WTC11 (cell line): Measurements from ENCODE around the gene NPLOC4. TPM values are rescaled to one million over a fixed set of nuclear protein-coding genes. Genes with fewer than 3 reads are reported as not detected.

Experiments used
- ATAC-seq: fragments of 200-7000 bp; cut with Tn5 transposase; 2 replicates; pipeline ENCODE4 v1.10.0; 2021; ENCODE audit warnings: mild to moderate bottlenecking, moderate library complexity
- CTCF ChIA-PET: fragments of 300-600 bp; sonication (Branson Sonifier 250); formaldehyde crosslinking; loops from one replicate; lab custom pipeline; 2021; ENCODE audit warnings: antibody characterized with exemption; lab: Charles Lee
- POLR2A ChIA-PET: fragments of 350-600 bp; sonication (Branson Sonifier 250); formaldehyde crosslinking; loops from one replicate; lab custom pipeline; 2021; ENCODE audit warnings: antibody characterized with exemption; lab: Charles Lee
- DNase-seq: peaks from one replicate; pipeline ENCODE4 v3.0.0; 2021; ENCODE audit warnings: low spot score
- H3K27ac Mint-ChIP-seq: 2 replicates; pipeline ENCODE4 v1.8.0; 2021; ENCODE audit warnings: mixed read lengths
- H3K27me3 Mint-ChIP-seq: 2 replicates; pipeline ENCODE4 v1.8.0; 2021; ENCODE audit warnings: low read depth, mild to moderate bottlenecking, moderate library complexity, mixed read lengths
- H3K36me3 Mint-ChIP-seq: 2 replicates; pipeline ENCODE4 v1.8.0; 2021; ENCODE audit warnings: mixed read lengths
- H3K4me1 Mint-ChIP-seq: 2 replicates; pipeline ENCODE4 v1.8.0; 2022; ENCODE audit warnings: mixed read lengths
- H3K4me3 Mint-ChIP-seq: 2 replicates; pipeline ENCODE4 v1.8.0; 2021; ENCODE audit warnings: mild to moderate bottlenecking, moderate library complexity, mixed read lengths
- H3K9me3 Mint-ChIP-seq: 2 replicates; pipeline ENCODE4 v1.8.0; 2021; ENCODE audit warnings: mixed read lengths
- ELF4 ChIP-seq: sonication (generic); formaldehyde crosslinking; IDR thresholded peaks from 2 replicates; pipeline ENCODE4 v1.8.1; 2022; ENCODE audit warnings: low read depth, mild to moderate bottlenecking, moderate library complexity, missing genetic modification reagents
- GTF2I ChIP-seq: fragments of 250-450 bp; sonication (Bioruptor Pico); conservative IDR thresholded peaks from 2 replicates; pipeline ENCODE4 v1.4.0; 2021; ENCODE audit warnings: mild to moderate bottlenecking
- NR3C1 ChIP-seq: sonication (generic); formaldehyde crosslinking; conservative IDR thresholded peaks from 2 replicates; pipeline ENCODE4 v1.8.1; 2023; ENCODE audit warnings: low read depth, mild to moderate bottlenecking, missing genetic modification reagents
- OVOL2 ChIP-seq: fragments of 250-450 bp; sonication (Bioruptor Pico); IDR thresholded peaks from 2 replicates; pipeline ENCODE4 v1.9.0; 2021; ENCODE audit warnings: mild to moderate bottlenecking, borderline replicate concordance
- PRRX2 ChIP-seq: fragments of 250-450 bp; sonication (Bioruptor Pico); IDR thresholded peaks from 2 replicates; pipeline ENCODE4 v1.8.0; 2021; ENCODE audit warnings: mild to moderate bottlenecking
- RORB ChIP-seq: fragments of 250-450 bp; sonication (Bioruptor Pico); IDR thresholded peaks from 2 replicates; pipeline ENCODE4 v1.9.0; 2021; ENCODE audit warnings: mild to moderate bottlenecking
- ZBTB21 ChIP-seq: sonication (generic); formaldehyde crosslinking; IDR thresholded peaks from 2 replicates; pipeline ENCODE4 v1.8.1; 2023; ENCODE audit warnings: mild to moderate bottlenecking, missing genetic modification reagents, borderline replicate concordance
- ZNF317 ChIP-seq: sonication (generic); formaldehyde crosslinking; IDR thresholded peaks from 2 replicates; pipeline ENCODE4 v1.8.1; 2023; ENCODE audit warnings: low read depth, mild to moderate bottlenecking, moderate library complexity, missing genetic modification reagents, borderline replicate concordance
- total RNA-seq: library from RNA; stranded (reverse); gene quantifications from 3 replicates; pipeline ENCODE4 v1.2.3, GENCODE V29; 2021
- TF ChIP-seq, protein P1 (sequence below): fragments of 250-450 bp; sonication (Bioruptor Pico); IDR thresholded peaks from 2 replicates; pipeline ENCODE4 v1.9.0; 2021; ENCODE audit warnings: mild to moderate bottlenecking, borderline replicate concordance
- TF ChIP-seq, protein P2 (sequence below): sonication (generic); formaldehyde crosslinking; IDR thresholded peaks from 2 replicates; pipeline ENCODE4 v1.8.1; 2022; ENCODE audit warnings: mild to moderate bottlenecking, missing genetic modification reagents, moderate library complexity, borderline replicate concordance
- TF ChIP-seq, protein P3 (sequence below): sonication (generic); formaldehyde crosslinking; IDR thresholded peaks from 2 replicates; pipeline ENCODE4 v1.8.0; 2023; ENCODE audit warnings: missing genetic modification reagents
- TF ChIP-seq, protein P4 (sequence below): sonication (generic); formaldehyde crosslinking; IDR thresholded peaks from 2 replicates; pipeline ENCODE4 v1.8.1; 2023; ENCODE audit warnings: mild to moderate bottlenecking, missing genetic modification reagents
- TF ChIP-seq, protein P5 (sequence below): fragments of 250-450 bp; sonication (Bioruptor Pico); IDR thresholded peaks from 2 replicates; pipeline ENCODE4 v1.9.0; 2021; ENCODE audit warnings: mild to moderate bottlenecking
- TF ChIP-seq, protein P6 (sequence below): fragments of 250-450 bp; sonication (Bioruptor Pico); conservative IDR thresholded peaks from 2 replicates; pipeline ENCODE4 v1.9.0; 2021; ENCODE audit warnings: mild to moderate bottlenecking
- TF ChIP-seq, protein P7 (sequence below): sonication (generic); formaldehyde crosslinking; IDR thresholded peaks from 2 replicates; pipeline ENCODE4 v1.8.1; 2022; ENCODE audit warnings: missing genetic modification reagents, borderline replicate concordance

NPLOC4 gene
- total RNA-seq, 1 experiment from 2014 or later, result 83.5 TPM

DNA sequence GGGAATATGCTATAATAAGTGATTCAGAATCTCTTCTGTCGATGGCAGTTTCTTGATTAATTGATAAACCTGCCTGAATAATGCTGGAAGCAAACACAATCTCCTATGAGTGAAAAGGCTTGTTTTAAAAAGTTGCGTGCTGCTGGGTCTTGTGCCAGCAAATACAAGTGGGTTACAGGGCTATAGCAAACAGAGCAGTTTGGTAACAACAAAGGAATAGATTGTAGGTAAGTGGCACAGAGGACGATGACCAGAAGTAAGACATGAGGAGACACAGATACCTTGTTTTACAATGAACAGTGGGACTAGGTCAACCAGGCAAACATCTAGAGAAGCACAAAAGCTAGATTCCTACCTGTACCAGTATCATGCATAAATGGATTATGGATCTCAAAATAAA lies 61.1 kb downstream of the NPLOC4 start (continued):
- TF ChIP-seq, protein P1, sequence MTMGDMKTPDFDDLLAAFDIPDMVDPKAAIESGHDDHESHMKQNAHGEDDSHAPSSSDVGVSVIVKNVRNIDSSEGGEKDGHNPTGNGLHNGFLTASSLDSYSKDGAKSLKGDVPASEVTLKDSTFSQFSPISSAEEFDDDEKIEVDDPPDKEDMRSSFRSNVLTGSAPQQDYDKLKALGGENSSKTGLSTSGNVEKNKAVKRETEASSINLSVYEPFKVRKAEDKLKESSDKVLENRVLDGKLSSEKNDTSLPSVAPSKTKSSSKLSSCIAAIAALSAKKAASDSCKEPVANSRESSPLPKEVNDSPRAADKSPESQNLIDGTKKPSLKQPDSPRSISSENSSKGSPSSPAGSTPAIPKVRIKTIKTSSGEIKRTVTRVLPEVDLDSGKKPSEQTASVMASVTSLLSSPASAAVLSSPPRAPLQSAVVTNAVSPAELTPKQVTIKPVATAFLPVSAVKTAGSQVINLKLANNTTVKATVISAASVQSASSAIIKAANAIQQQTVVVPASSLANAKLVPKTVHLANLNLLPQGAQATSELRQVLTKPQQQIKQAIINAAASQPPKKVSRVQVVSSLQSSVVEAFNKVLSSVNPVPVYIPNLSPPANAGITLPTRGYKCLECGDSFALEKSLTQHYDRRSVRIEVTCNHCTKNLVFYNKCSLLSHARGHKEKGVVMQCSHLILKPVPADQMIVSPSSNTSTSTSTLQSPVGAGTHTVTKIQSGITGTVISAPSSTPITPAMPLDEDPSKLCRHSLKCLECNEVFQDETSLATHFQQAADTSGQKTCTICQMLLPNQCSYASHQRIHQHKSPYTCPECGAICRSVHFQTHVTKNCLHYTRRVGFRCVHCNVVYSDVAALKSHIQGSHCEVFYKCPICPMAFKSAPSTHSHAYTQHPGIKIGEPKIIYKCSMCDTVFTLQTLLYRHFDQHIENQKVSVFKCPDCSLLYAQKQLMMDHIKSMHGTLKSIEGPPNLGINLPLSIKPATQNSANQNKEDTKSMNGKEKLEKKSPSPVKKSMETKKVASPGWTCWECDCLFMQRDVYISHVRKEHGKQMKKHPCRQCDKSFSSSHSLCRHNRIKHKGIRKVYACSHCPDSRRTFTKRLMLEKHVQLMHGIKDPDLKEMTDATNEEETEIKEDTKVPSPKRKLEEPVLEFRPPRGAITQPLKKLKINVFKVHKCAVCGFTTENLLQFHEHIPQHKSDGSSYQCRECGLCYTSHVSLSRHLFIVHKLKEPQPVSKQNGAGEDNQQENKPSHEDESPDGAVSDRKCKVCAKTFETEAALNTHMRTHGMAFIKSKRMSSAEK, result no peak
- TF ChIP-seq, protein P2, sequence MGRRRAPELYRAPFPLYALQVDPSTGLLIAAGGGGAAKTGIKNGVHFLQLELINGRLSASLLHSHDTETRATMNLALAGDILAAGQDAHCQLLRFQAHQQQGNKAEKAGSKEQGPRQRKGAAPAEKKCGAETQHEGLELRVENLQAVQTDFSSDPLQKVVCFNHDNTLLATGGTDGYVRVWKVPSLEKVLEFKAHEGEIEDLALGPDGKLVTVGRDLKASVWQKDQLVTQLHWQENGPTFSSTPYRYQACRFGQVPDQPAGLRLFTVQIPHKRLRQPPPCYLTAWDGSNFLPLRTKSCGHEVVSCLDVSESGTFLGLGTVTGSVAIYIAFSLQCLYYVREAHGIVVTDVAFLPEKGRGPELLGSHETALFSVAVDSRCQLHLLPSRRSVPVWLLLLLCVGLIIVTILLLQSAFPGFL (CRISPR knock-in tag), result no peak
- TF ChIP-seq NR3C1, result no peak
- TF ChIP-seq RORB (CRISPR knock-in tag), result no peak

DNA sequence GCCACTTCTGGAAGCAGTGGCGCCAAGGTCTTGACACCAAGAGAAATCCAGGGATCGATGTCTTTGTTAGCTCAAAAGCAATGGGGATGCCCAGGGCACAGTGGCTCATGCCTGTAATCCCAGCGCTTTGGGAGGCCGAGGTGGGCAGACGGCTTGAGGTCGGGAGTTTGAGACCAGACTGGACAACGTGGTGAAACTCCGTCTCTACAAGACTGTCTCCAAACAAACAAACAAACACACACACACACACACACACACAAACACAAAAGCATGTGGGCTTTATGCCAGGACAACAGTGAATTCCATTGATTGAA lies 62.3 kb downstream of the NPLOC4 start:
- ChIA-PET CTCF (interaction anchor here (1.1 kb wide), 1 partner anchor 134 kb away, joined by 3 read pairs; no protein-coding TSS in a partner anchor), POLR2A (no interaction called here)
- Mint-ChIP-seq H3K27ac (no peak overlapping the region), H3K36me3 (peaks cover 43% of the 10 kb centered on the region), H3K9me3 (no peaks in the 10 kb centered on the region), H3K4me1 (no peaks in the 10 kb centered on the region)
- no peak for ATAC-seq
- no peak for DNase-seq
- TF ChIP-seq PRRX2, result no peak
- TF ChIP-seq GTF2I (CRISPR knock-in tag), result no peak
- TF ChIP-seq, all 79 proteins: peak for 0
- Mint-ChIP-seq H3K27me3 (no peaks in the 10 kb centered on the region), H3K4me3 (no peak overlapping the region)

DNA sequence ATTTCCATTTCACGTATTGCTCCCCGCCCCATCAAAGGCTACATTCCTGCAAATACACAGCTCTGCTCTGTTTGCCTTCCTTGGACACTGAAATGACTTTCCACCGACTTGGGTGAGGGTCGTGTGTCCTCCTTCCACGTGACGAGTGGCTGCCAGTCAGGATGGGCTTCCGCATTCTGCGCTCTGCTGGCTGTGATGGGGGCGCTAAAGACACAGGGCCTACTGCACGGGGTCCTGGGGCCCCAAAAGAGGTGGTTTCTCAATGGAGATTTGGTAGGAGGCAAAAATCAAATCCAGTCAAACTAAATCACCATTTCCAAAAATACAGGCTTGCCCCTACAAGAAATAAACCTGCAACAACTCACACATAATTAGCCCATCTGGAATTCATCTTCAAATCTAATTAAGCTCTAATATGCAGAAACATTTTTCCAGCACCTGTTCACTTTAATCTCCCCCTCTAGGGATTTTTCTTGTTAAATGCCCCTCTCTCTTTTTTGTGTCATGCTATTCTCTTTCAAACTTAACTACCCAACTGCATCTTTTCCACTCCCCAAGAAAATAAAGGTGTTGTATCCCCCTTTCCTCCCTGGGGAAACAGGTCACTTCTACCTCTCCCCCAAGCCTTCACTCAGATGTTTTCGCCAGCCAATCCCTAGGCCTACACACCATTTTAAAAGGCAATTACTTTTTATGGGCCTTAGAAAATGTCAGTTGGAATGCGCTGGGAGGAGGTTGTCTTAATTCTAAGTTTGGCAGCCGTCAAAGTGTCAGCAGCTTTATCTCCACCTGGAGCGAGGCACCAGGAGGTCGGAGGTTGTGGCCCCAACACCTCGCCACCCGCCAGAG lies 62.9 kb downstream of the NPLOC4 start:
- no peaks in the 10 kb centered on the region for H3K27me3 Mint-ChIP-seq
- H3K9me3 Mint-ChIP-seq, result no peaks in the 10 kb centered on the region
- ATAC-seq (no peak; the same call in 1 of the 2 replicates), DNase-seq (no peak)
- ChIA-PET POLR2A (no interaction called here), CTCF (interaction anchor here (1.1 kb wide), 1 partner anchor 134 kb away, joined by 3 read pairs; no protein-coding TSS in a partner anchor)
- peaks cover 43% of the 10 kb centered on the region for H3K36me3 Mint-ChIP-seq
- TF ChIP-seq OVOL2 (CRISPR knock-in tag) (no peak), PRRX2 (no peak), ELF4 (no peak), ZNF317 (CRISPR knock-in tag) (no peak), ZBTB21 (CRISPR knock-in tag) (no peak), NR3C1 (no peak)
- TF ChIP-seq, protein P3, sequence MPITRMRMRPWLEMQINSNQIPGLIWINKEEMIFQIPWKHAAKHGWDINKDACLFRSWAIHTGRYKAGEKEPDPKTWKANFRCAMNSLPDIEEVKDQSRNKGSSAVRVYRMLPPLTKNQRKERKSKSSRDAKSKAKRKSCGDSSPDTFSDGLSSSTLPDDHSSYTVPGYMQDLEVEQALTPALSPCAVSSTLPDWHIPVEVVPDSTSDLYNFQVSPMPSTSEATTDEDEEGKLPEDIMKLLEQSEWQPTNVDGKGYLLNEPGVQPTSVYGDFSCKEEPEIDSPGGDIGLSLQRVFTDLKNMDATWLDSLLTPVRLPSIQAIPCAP (CRISPR knock-in tag), result no peak
- TF ChIP-seq, protein P4, sequence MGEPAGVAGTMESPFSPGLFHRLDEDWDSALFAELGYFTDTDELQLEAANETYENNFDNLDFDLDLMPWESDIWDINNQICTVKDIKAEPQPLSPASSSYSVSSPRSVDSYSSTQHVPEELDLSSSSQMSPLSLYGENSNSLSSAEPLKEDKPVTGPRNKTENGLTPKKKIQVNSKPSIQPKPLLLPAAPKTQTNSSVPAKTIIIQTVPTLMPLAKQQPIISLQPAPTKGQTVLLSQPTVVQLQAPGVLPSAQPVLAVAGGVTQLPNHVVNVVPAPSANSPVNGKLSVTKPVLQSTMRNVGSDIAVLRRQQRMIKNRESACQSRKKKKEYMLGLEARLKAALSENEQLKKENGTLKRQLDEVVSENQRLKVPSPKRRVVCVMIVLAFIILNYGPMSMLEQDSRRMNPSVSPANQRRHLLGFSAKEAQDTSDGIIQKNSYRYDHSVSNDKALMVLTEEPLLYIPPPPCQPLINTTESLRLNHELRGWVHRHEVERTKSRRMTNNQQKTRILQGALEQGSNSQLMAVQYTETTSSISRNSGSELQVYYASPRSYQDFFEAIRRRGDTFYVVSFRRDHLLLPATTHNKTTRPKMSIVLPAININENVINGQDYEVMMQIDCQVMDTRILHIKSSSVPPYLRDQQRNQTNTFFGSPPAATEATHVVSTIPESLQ (CRISPR knock-in tag), result no peak
- TF ChIP-seq, protein P5, sequence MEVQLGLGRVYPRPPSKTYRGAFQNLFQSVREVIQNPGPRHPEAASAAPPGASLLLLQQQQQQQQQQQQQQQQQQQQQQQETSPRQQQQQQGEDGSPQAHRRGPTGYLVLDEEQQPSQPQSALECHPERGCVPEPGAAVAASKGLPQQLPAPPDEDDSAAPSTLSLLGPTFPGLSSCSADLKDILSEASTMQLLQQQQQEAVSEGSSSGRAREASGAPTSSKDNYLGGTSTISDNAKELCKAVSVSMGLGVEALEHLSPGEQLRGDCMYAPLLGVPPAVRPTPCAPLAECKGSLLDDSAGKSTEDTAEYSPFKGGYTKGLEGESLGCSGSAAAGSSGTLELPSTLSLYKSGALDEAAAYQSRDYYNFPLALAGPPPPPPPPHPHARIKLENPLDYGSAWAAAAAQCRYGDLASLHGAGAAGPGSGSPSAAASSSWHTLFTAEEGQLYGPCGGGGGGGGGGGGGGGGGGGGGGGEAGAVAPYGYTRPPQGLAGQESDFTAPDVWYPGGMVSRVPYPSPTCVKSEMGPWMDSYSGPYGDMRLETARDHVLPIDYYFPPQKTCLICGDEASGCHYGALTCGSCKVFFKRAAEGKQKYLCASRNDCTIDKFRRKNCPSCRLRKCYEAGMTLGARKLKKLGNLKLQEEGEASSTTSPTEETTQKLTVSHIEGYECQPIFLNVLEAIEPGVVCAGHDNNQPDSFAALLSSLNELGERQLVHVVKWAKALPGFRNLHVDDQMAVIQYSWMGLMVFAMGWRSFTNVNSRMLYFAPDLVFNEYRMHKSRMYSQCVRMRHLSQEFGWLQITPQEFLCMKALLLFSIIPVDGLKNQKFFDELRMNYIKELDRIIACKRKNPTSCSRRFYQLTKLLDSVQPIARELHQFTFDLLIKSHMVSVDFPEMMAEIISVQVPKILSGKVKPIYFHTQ, result no peak
- TF ChIP-seq, protein P6, sequence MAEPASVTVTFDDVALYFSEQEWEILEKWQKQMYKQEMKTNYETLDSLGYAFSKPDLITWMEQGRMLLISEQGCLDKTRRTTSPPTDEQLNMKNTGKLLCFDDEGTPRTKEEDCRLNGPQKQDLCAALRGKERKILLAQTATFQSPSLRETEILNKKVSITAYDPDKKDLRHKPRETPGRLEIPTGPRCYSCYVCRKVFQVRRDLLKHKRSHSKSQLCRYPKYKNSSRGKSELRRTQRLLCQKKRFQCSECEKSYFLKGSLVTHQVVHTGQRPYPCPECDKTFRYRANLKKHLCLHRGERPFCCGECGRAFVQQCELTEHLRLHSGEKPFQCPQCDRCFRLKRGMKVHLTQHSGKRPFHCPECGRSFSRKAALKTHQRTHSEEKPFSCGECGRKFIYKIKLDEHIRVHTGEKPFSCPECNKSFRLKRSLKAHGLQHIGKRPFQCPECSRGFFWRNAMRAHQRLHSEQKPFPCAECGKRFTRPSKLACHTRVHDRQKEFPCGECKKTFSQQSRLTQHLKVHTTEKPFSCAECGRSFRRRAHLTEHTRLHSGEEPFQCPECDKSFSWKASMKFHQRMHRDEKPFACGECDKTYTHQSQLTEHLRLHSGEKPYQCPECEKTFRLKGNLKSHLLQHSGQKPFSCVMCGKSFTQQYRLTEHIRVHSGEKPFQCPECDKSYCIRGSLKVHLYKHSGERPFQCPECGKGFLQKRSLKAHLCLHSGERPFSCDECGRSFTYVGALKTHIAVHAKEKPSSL, result no peak
- TF ChIP-seq, protein P7, sequence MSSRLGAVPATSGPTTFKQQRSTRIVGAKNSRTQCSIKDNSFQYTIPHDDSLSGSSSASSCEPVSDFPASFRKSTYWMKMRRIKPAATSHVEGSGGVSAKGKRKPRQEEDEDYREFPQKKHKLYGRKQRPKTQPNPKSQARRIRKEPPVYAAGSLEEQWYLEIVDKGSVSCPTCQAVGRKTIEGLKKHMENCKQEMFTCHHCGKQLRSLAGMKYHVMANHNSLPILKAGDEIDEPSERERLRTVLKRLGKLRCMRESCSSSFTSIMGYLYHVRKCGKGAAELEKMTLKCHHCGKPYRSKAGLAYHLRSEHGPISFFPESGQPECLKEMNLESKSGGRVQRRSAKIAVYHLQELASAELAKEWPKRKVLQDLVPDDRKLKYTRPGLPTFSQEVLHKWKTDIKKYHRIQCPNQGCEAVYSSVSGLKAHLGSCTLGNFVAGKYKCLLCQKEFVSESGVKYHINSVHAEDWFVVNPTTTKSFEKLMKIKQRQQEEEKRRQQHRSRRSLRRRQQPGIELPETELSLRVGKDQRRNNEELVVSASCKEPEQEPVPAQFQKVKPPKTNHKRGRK (CRISPR knock-in tag), result no peak
- no peaks in the 10 kb centered on the region for H3K4me1 Mint-ChIP-seq
- H3K27ac Mint-ChIP-seq, result no peak overlapping the region; the same call in 1 of the 2 replicates
- H3K4me3 Mint-ChIP-seq, result no peak overlapping the region
